Psoas muscle (tissue), 8 donors: ENCODE measurements around the gene SLC2A9. TPM values are rescaled to one million over a fixed set of nuclear protein-coding genes. Genes with fewer than 3 reads are reported as not detected.

Experiments used
- ATAC-seq, 4 donors: fragments of 200-7000 bp; cut with Tn5 transposase; one replicate each; pipeline ENCODE4 v1.9.1; 2020; ENCODE audit warnings: moderate library complexity in 3 of 4, mild to moderate bottlenecking in 2 of 4
- DNase-seq, 2 donors: peaks; one replicate each; pipeline ENCODE4 v3.0.0-alpha.2; 2020
- H3K27ac ChIP-seq: fragments of 200-600 bp; one replicate; pipeline ENCODE4 v1.8.0; 2022
- H3K27me3 ChIP-seq, 3 donors: fragments of 200-600 bp in 1 of 3; one replicate each; pipeline versions ENCODE4 v1.6.1 to v1.8.0; 2013 to 2022; ENCODE audit warnings: low read length in 2 of 3, mild to moderate bottlenecking in 2 of 3, moderate library complexity in 1 of 3; ENCODE audit not compliant: insufficient read depth in 3 of 3
- H3K36me3 ChIP-seq, 2 donors: fragments of 200-600 bp in 1 of 2; one replicate each; pipeline versions ENCODE4 v1.6.1 to v1.8.0; 2013 to 2022; ENCODE audit warnings: low read depth in 1 of 2, mild to moderate bottlenecking in 1 of 2, moderate library complexity in 1 of 2; ENCODE audit not compliant: insufficient read depth in 1 of 2
- H3K4me1 ChIP-seq: fragments of 200-600 bp; one replicate; pipeline ENCODE4 v1.8.0; 2022
- H3K4me3 ChIP-seq: fragments of 200-600 bp; one replicate; pipeline ENCODE4 v1.8.0; 2022; ENCODE audit warnings: mild to moderate bottlenecking
- H3K9me3 ChIP-seq: fragments of 200-600 bp; one replicate; pipeline ENCODE4 v1.8.0; 2022
- CTCF ChIP-seq: fragments of 200-600 bp; IDR thresholded peaks from one replicate; pipeline ENCODE4 v1.8.0; 2022; ENCODE audit warnings: antibody characterized with exemption
- WGBS, 3 donors: extraction: QIAGEN DNeasy Blood & Tissue Kit; methylation state at CpG; one replicate each; pipeline versions ENCODE4 v1.1.6 to v1.1.7; 2013; 5-methylcytosine and 5-hydroxymethylcytosine counted together
- intact Hi-C, 2 donors: fragments of 100-400 bp; cut with DNase I; formaldehyde crosslinking; loops; one replicate each; pipeline versions ENCODE4 v1.11.0 to v1.14.2; 2022
- polyA plus RNA-seq, 3 donors: library from polyadenylated mRNA; stranded (reverse); fragments of 200-250 nt; gene quantifications; one replicate each; pipeline ENCODE4 v1.2.3, GENCODE V29; 2013
- total RNA-seq, 4 donors: library from RNA; stranded (reverse); fragmentation: NEBNext Ultra II Directional in 2 of 4; extraction: Animal tissue kit (Norgen Biotek cat#: 25700) in 2 of 4; gene quantifications; one replicate each; pipeline versions ENCODE4 v1.2.1 to v1.2.4, GENCODE V29; 2021 to 2023
- donor health status: healthy with polysubstance abuse.
- donor health status: DM: no; HTN: no; CAD: no; lungs with moderate emphysema.
- donor health status: Bipolar disorder and iron deficiency.
- donor health status: healthy.
- donor health status: DM: yes; HTN: yes; CAD: no.
- donor health status: DM: no; HTN: no; CAD: no.
- donor health status: DM: no; HTN: no; CAD: no.
- donor health status: DM: yes; HTN: yes; CAD: no.

Gene SLC2A9
- total and polyA plus RNA-seq, 7 donors, result 0.37 to 2.7 (median 1.3) TPM

GRCh38 chr4:9816285-9816684 is 205.0 kb downstream of the SLC2A9 start:
- no peak for TF ChIP-seq CTCF
- Histone ChIP-seq H3K36me3 (no peaks in the 10 kb centered on the region), H3K4me3 (no peak overlapping the region), H3K4me1 (no peaks in the 10 kb centered on the region), H3K27ac (no peak overlapping the region), H3K27me3 (no peaks in the 10 kb centered on the region), H3K9me3 (no peaks in the 10 kb centered on the region)
- no peak for ATAC-seq
- no peak for DNase-seq
- WGBS, 3 donors, result 87 to 95% (median 91%) methylated on average over 3 of the region's 3 CpGs
- intact Hi-C loops, result no loop called here

- H3K36me3 ChIP-seq, result no peaks in the 10 kb centered on the region
- no peak overlapping the region for H3K27ac ChIP-seq
- no peak overlapping the region for H3K4me3 ChIP-seq
- no peak for DNase-seq
- H3K9me3 ChIP-seq, result no peaks in the 10 kb centered on the region
- no peaks in the 10 kb centered on the region for H3K27me3 ChIP-seq
- no peak for TF ChIP-seq CTCF
- no peak for ATAC-seq
- WGBS, 3 donors, result 37 to 42% (median 41%) methylated on average over 4 of the region's 4 CpGs
- no peaks in the 10 kb centered on the region for H3K4me1 ChIP-seq
- intact Hi-C loops, result no loop called here
Measured at GRCh38 chr4:9812501-9813340, 208.6 kb downstream of the SLC2A9 start.

GRCh38 chr4:9811806-9812205 is 209.5 kb downstream of the SLC2A9 start:
- WGBS, 3 donors, result 84 to 88% (median 84%) methylated on average over 3 of the region's 3 CpGs
- H3K4me1 ChIP-seq, result no peaks in the 10 kb centered on the region
- no peak for DNase-seq
- no peak for TF ChIP-seq CTCF
- ATAC-seq, result no peak
- H3K36me3 ChIP-seq, result no peaks in the 10 kb centered on the region
- intact Hi-C loops, result no loop called here
- H3K27ac ChIP-seq, result no peak overlapping the region
- H3K9me3 ChIP-seq, result no peaks in the 10 kb centered on the region
- no peak overlapping the region for H3K4me3 ChIP-seq
- no peaks in the 10 kb centered on the region for H3K27me3 ChIP-seq

- ATAC-seq (no peak), DNase-seq (no peak)
- Histone ChIP-seq H3K9me3 (no peaks in the 10 kb centered on the region), H3K36me3 (no peaks in the 10 kb centered on the region), H3K4me1 (no peaks in the 10 kb centered on the region), H3K27ac (no peak overlapping the region), H3K4me3 (no peak overlapping the region), H3K27me3 (no peaks in the 10 kb centered on the region)
- intact Hi-C loops, result no loop called here
- 71 to 79% (median 78%) methylated on average over 5 of the region's 5 CpGs for WGBS, 3 donors
- TF ChIP-seq CTCF, result no peak
Measured at GRCh38 chr4:9808077-9808476, 213.2 kb downstream of the SLC2A9 start.

GRCh38 chr4:9804918-9805317 is 216.4 kb downstream of the SLC2A9 start:
- no peaks in the 10 kb centered on the region for H3K27me3 ChIP-seq
- ATAC-seq, result no peak
- WGBS, 3 donors, result 91 to 96% (median 94%) methylated on average over 5 of the region's 5 CpGs
- no peaks in the 10 kb centered on the region for H3K36me3 ChIP-seq
- no peaks in the 10 kb centered on the region for H3K9me3 ChIP-seq
- TF ChIP-seq CTCF, result no peak
- H3K4me3 ChIP-seq, result no peak overlapping the region
- no peak for DNase-seq
- H3K4me1 ChIP-seq, result no peaks in the 10 kb centered on the region
- intact Hi-C loops, result no loop called here
- H3K27ac ChIP-seq, result no peak overlapping the region
